Thymus (tissue), 11 donors: Measurements from ENCODE around the gene CRACDL. TPM values are rescaled to one million over a fixed set of nuclear protein-coding genes. Genes with fewer than 3 reads are reported as not detected.
"Not testable (repeated sequence)": the region's sequence is repeated elsewhere in the genome, so short reads cannot be mapped to it uniquely, and the experiment has no call there.

Source experiments
- DNase-seq, 9 donors: peaks; one replicate each; pipeline ENCODE4 v3.0.0-alpha.2; 2013; ENCODE audit warnings: low spot score in 9 of 9, low read depth in 6 of 9, missing footprints in 1 of 9
- H3K27ac ChIP-seq, 2 donors: one replicate each; pipeline ENCODE4 v1.5.1; 2013; ENCODE audit warnings: control low read depth in 1 of 2, low read depth in 1 of 2, low read length in 1 of 2, mild to moderate bottlenecking in 1 of 2, moderate library complexity in 1 of 2
- H3K27me3 ChIP-seq, 2 donors: one replicate each; pipeline ENCODE4 v1.5.1; 2013; ENCODE audit warnings: low read length in 1 of 2; ENCODE audit not compliant: control insufficient read depth in 2 of 2, insufficient read depth in 1 of 2
- H3K36me3 ChIP-seq, 2 donors: one replicate each; pipeline ENCODE4 v1.5.1; 2013; ENCODE audit warnings: low read length in 1 of 2, mild to moderate bottlenecking in 1 of 2, moderate library complexity in 1 of 2; ENCODE audit not compliant: control insufficient read depth in 2 of 2, insufficient read depth in 2 of 2
- H3K4me1 ChIP-seq, 2 donors: one replicate each; pipeline ENCODE4 v1.5.1; 2013; ENCODE audit warnings: low read length in 2 of 2; ENCODE audit not compliant: control insufficient read depth in 2 of 2, insufficient read depth in 2 of 2
- H3K4me3 ChIP-seq, 2 donors: one replicate each; pipeline ENCODE4 v1.5.1; 2013; ENCODE audit warnings: low read length in 2 of 2, control low read depth in 1 of 2, mild to moderate bottlenecking in 1 of 2
- H3K9me3 ChIP-seq, 2 donors: one replicate each; pipeline ENCODE4 v1.5.1; 2013; ENCODE audit warnings: low read length in 1 of 2, mild to moderate bottlenecking in 1 of 2; ENCODE audit not compliant: control insufficient read depth in 2 of 2, insufficient read depth in 1 of 2
- WGBS: extraction: QIAGEN DNeasy Blood & Tissue Kit; methylation state at CpG from one replicate; pipeline ENCODE4 v1.1.7; 2013; 5-methylcytosine and 5-hydroxymethylcytosine counted together
- polyA plus RNA-seq: library from polyadenylated mRNA; stranded (reverse); fragments of 200-250 nt; gene quantifications from one replicate; pipeline ENCODE4 v1.2.3, GENCODE V29; 2013
- total RNA-seq: library from RNA; stranded (reverse); fragments of 120-200 nt; gene quantifications from one replicate; pipeline ENCODE4 v1.2.4, GENCODE V29; 2013
- donor health status: healthy.

The CRACDL gene
- total and polyA plus RNA-seq, 2 donors = 1.9 to 3.6 TPM

DNA sequence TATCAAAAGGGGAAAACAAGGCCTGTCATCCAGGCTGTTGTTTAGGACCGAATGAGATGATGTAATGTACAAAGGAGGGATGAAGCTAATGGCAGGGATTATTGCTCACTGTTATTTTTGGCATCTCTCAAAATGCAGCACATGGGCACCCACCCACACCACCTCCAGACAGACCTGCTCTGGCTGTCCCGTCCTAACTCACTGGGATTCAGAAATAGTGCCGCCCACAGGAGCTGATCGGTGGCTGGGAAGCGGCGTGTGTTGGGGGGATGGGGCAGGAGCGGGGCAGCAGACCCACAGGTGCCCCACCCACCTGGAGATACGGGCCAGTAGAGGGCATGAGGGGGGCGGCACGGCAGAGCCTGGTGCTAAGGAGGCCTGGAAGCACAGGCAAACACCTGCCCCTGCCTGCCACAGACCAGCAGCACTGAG is 52.2 kb downstream of the CRACDL start:
- H3K36me3 ChIP-seq = no peaks in the 10 kb centered on the region
- H3K4me3 ChIP-seq = no peak overlapping the region
- H3K27me3 ChIP-seq = no peaks in the 10 kb centered on the region
- H3K27ac ChIP-seq = no peak overlapping the region
- DNase-seq = no peak
- H3K9me3 ChIP-seq = peaks cover 0 to 9% of the 10 kb centered on the region in 2 donors
- no peaks in the 10 kb centered on the region for H3K4me1 ChIP-seq
- WGBS = 96% methylated on average over 10 of the region's 10 CpGs

- H3K4me3 ChIP-seq = no peak overlapping the region
- no peaks in the 10 kb centered on the region for H3K36me3 ChIP-seq
- no peaks in the 10 kb centered on the region for H3K27me3 ChIP-seq
- 94% methylated on average over 11 of the region's 11 CpGs for WGBS
- H3K9me3 ChIP-seq = peaks cover 0 to 9% of the 10 kb centered on the region in 2 donors
- H3K27ac ChIP-seq = no peak overlapping the region
- H3K4me1 ChIP-seq = no peaks in the 10 kb centered on the region
- DNase-seq = no peak
Measured at GRCh38 chr2:98882971-98883779, 52.9 kb downstream of the CRACDL start.

DNA sequence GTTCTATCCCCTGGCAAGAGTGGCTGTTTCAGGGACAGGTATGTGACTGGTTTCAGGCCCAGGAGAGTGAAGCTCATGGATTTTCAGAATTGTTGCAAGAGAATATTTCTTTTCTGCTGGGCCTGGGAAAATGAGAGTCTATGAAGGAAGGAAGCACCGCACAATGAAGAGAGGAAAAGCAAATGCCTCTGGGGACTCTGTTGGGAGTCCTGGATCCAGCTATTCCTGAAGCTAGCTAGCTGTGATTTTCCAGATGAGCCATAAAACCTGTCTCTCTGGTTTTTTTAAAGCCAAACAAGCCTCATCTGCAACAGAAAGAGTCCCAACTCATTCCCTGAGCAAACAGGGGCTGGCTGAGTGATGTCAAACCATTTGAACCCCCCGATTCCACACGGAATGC is 53.7 kb downstream of the CRACDL start:
- Histone ChIP-seq H3K27me3 (no peaks in the 10 kb centered on the region), H3K36me3 (no peaks in the 10 kb centered on the region), H3K4me3 (no peak overlapping the region), H3K4me1 (no peaks in the 10 kb centered on the region), H3K27ac (no peak overlapping the region), H3K9me3 (peaks cover 0 to 9% of the 10 kb centered on the region in 2 donors)
- DNase-seq = no peak
- 97% methylated on average over 3 of the region's 3 CpGs for WGBS

- no peaks in the 10 kb centered on the region for H3K27me3 ChIP-seq
- H3K9me3 ChIP-seq = peaks cover 0 to 5% of the 10 kb centered on the region in 2 donors
- no peaks in the 10 kb centered on the region for H3K4me1 ChIP-seq
- WGBS = 95% methylated on average over 7 of the region's 7 CpGs
- no peak overlapping the region for H3K27ac ChIP-seq
- no peak for DNase-seq
- no peaks in the 10 kb centered on the region for H3K36me3 ChIP-seq
- no peak overlapping the region for H3K4me3 ChIP-seq
Measured at GRCh38 chr2:98881153-98881650, 54.8 kb downstream of the CRACDL start.

GRCh38 chr2:98880266-98881152 is 55.5 kb downstream of the CRACDL start:
- H3K4me3 ChIP-seq = no peak overlapping the region
- 94% methylated on average over 20 of the region's 20 CpGs for whole genome bisulfite sequencing
- H3K27me3 ChIP-seq = no peaks in the 10 kb centered on the region
- no peaks in the 10 kb centered on the region for H3K4me1 ChIP-seq
- H3K27ac ChIP-seq = no peak overlapping the region
- peaks cover 0 to 5% of the 10 kb centered on the region in 2 donors for H3K9me3 ChIP-seq
- H3K36me3 ChIP-seq = no peaks in the 10 kb centered on the region
- no peak for DNase-seq

GRCh38 chr2:98877658-98878057 is 58.4 kb downstream of the CRACDL start:
- not testable (repeated sequence) for DNase-seq, H3K27me3 ChIP-seq, H3K4me3 ChIP-seq, H3K36me3 ChIP-seq, H3K9me3 ChIP-seq, H3K27ac ChIP-seq, H3K4me1 ChIP-seq
- WGBS = 95% methylated on average over 5 of the region's 5 CpGs

DNA sequence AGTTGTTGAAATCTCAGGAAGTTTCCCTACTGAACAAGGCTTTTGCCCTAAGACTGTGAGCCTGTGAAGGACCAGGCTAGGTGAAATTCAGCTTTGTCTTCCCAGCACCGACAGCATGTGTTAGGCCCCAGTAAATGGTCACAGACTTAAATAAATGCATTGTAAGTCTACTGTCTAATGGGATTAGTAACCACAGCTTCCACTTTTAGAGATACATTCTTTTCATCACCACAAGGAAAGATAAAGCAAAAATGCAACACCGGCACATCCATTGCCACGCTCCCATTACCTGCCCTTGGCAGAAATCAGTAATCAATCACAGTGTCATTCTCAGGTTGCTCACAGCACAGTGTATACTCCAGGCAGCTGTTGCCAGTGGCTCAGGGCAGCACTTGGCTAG is 59.3 kb downstream of the CRACDL start:
- no peaks in the 10 kb centered on the region for H3K4me1 ChIP-seq
- no peaks in the 10 kb centered on the region for H3K27me3 ChIP-seq
- H3K9me3 ChIP-seq = no peaks in the 10 kb centered on the region
- no peak for DNase-seq
- H3K27ac ChIP-seq = no peak overlapping the region
- H3K36me3 ChIP-seq = no peaks in the 10 kb centered on the region
- WGBS = 97% methylated on average over 3 of the region's 3 CpGs
- no peak overlapping the region for H3K4me3 ChIP-seq

- Histone ChIP-seq H3K9me3 (no peaks in the 10 kb centered on the region), H3K27me3 (no peaks in the 10 kb centered on the region), H3K27ac (no peak overlapping the region), H3K4me1 (peaks cover 0 to 2% of the 10 kb centered on the region in 2 donors), H3K36me3 (no peaks in the 10 kb centered on the region), H3K4me3 (no peak overlapping the region)
- no peak for DNase-seq
- WGBS = 98% methylated on average over 4 of the region's 4 CpGs
Measured at GRCh38 chr2:98875746-98876145, 60.3 kb downstream of the CRACDL start.
